Upper lobe of left lung (tissue), 6 donors: ENCODE data around the gene PHOSPHO2. TPM values are rescaled to one million over a fixed set of nuclear protein-coding genes. Genes with fewer than 3 reads are reported as not detected.

Experiments used
- ATAC-seq, 2 donors: fragments of 200-7000 bp; cut with Tn5 transposase; one replicate each; pipeline ENCODE4 v1.9.1; 2022; ENCODE audit warnings: mild to moderate bottlenecking in 2 of 2, moderate library complexity in 2 of 2; ENCODE audit not compliant: low FRiP score in 2 of 2
- DNase-seq, 2 donors: peaks; one replicate each; pipeline ENCODE4 v3.0.0-alpha.2; 2019 to 2020
- H3K27ac ChIP-seq, 4 donors: fragments of 200-600 bp; sonication (generic); one replicate each; pipeline ENCODE4 v1.5.1; 2016 to 2019
- H3K27me3 ChIP-seq, 4 donors: fragments of 200-600 bp; sonication (generic); one replicate each; pipeline ENCODE4 v1.5.1; 2017 to 2019
- H3K36me3 ChIP-seq, 4 donors: fragments of 200-600 bp; sonication (generic); one replicate each; pipeline ENCODE4 v1.5.1; 2016 to 2019
- H3K4me1 ChIP-seq, 4 donors: fragments of 200-600 bp; sonication (generic); one replicate each; pipeline ENCODE4 v1.5.1; 2018 to 2019
- H3K4me3 ChIP-seq, 4 donors: fragments of 200-600 bp; sonication (generic); one replicate each; pipeline ENCODE4 v1.5.1; 2017 to 2019; ENCODE audit warnings: mild to moderate bottlenecking in 2 of 4, moderate library complexity in 1 of 4
- H3K9me3 ChIP-seq, 4 donors: fragments of 200-600 bp; sonication (generic); one replicate each; pipeline ENCODE4 v1.5.1; 2018 to 2019
- CTCF ChIP-seq, 6 experiments: fragments of 450-650 bp in 4 of 6; fragments of 200-600 bp in 2 of 6; sonication (generic) in 2 of 6; IDR thresholded peaks; one replicate each; pipeline ENCODE4 v1.5.1; 2016 to 2019; ENCODE audit warnings: antibody characterized with exemption in 6 of 6
- EP300 ChIP-seq, 4 donors: sonication (generic); formaldehyde crosslinking; IDR thresholded peaks; one replicate each; pipeline ENCODE4 v1.5.1; 2017; ENCODE audit warnings: antibody characterized with exemption in 4 of 4, control low read depth in 2 of 4
- POLR2A ChIP-seq, 4 donors: fragments of 450-650 bp; IDR thresholded peaks; one replicate each; pipeline ENCODE4 v1.5.1; 2016 to 2017; ENCODE audit warnings: antibody characterized with exemption in 4 of 4, mild to moderate bottlenecking in 2 of 4
- POLR2AphosphoS5 ChIP-seq, 2 donors: sonication (generic); formaldehyde crosslinking; IDR thresholded peaks; one replicate each; pipeline ENCODE4 v1.5.1; 2017; ENCODE audit warnings: antibody characterized with exemption in 2 of 2
- WGBS, 2 donors: methylation state at CpG; one replicate each; pipeline ENCODE4 v1.1.5; 2017 to 2018; 5-methylcytosine and 5-hydroxymethylcytosine counted together
- total RNA-seq, 6 donors: library from RNA; depleted of rRNA in 4 of 6; stranded (reverse); fragments of >200 nt in 4 of 6; gene quantifications; one replicate each; pipeline versions ENCODE4 v1.1.0 to v1.2.1, GENCODE V29; 2016 to 2021
- donor health status: DM: no; HTN: no; CAD: no; lungs with moderate emphysema.
- donor health status: DM: no; HTN: yes; CAD: no; lungs with severe emphysema.

PHOSPHO2 gene
- total RNA-seq, 6 donors from 2014 or later = 3.7 to 29.3 (median 5.3) TPM

GRCh38 chr2:169690958-169691357 is 3.3 kb upstream of the PHOSPHO2 start:
- H3K4me1 ChIP-seq = peaks cover 7 to 24% (median 9%) of the 10 kb centered on the region in 4 donors
- no peak for TF ChIP-seq EP300 (IDR thresholded peaks at IDR 0.05)
- TF ChIP-seq POLR2AphosphoS5 (IDR thresholded peaks at IDR 0.05) = no peak
- no peak for TF ChIP-seq POLR2A (IDR thresholded peaks at IDR 0.05)
- no peak for TF ChIP-seq CTCF (IDR thresholded peaks at IDR 0.05)
- no peak overlapping the region for H3K27ac ChIP-seq
- H3K27me3 ChIP-seq = no peaks in the 10 kb centered on the region
- ATAC-seq (no peak), DNase-seq (no peak)
- H3K36me3 ChIP-seq = no peaks in the 10 kb centered on the region
- no peak overlapping the region for H3K4me3 ChIP-seq
- no peaks in the 10 kb centered on the region for H3K9me3 ChIP-seq
- 67 to 85% methylated on average over 1 of the region's 1 CpG for WGBS, 2 donors

- H3K36me3 ChIP-seq = no peaks in the 10 kb centered on the region
- H3K27me3 ChIP-seq = no peaks in the 10 kb centered on the region
- WGBS, 2 donors = 58 to 75% methylated on average over 3 of the region's 3 CpGs
- no peak for TF ChIP-seq POLR2AphosphoS5 (IDR thresholded peaks at IDR 0.05)
- no peak for TF ChIP-seq EP300 (IDR thresholded peaks at IDR 0.05)
- TF ChIP-seq POLR2A (IDR thresholded peaks at IDR 0.05) = no peak
- TF ChIP-seq CTCF (IDR thresholded peaks at IDR 0.05) = no peak
- H3K9me3 ChIP-seq = no peaks in the 10 kb centered on the region
- no peak for DNase-seq
- no peak for ATAC-seq
- H3K4me3 ChIP-seq = no peak overlapping the region
- peaks cover 7 to 24% (median 9%) of the 10 kb centered on the region in 4 donors for H3K4me1 ChIP-seq
- H3K27ac ChIP-seq = no peak overlapping the region
These were observed 1.6 kb upstream of the PHOSPHO2 start for GRCh38 chr2:169692718-169693117.

GRCh38 chr2:169693360-169693759 is 909 bp upstream of the PHOSPHO2 start:
- no peak for ATAC-seq
- no peaks in the 10 kb centered on the region for H3K27me3 ChIP-seq
- no peak for TF ChIP-seq EP300 (IDR thresholded peaks at IDR 0.05)
- no peak for TF ChIP-seq POLR2A (IDR thresholded peaks at IDR 0.05)
- no peak for TF ChIP-seq POLR2AphosphoS5 (IDR thresholded peaks at IDR 0.05)
- no peak for TF ChIP-seq CTCF (IDR thresholded peaks at IDR 0.05)
- H3K4me1 ChIP-seq = peaks cover 7 to 24% (median 9%) of the 10 kb centered on the region in 4 donors
- whole genome bisulfite sequencing, 2 donors = 10 to 16% methylated on average over 4 of the region's 4 CpGs
- peak overlapping the region in 3 of 4 donors; percentile 80 to 87 (median 82) for H3K4me3 ChIP-seq
- no peaks in the 10 kb centered on the region for H3K36me3 ChIP-seq
- DNase-seq = no peak
- H3K27ac ChIP-seq = peak overlapping the region in 1 of 4 donors; percentile 94
- H3K9me3 ChIP-seq = no peaks in the 10 kb centered on the region

GRCh38 chr2:169694894-169695260 is 608 bp downstream of the PHOSPHO2 start:
- 27 to 31% methylated on average over 8 of the region's 8 CpGs for WGBS, 2 donors
- ATAC-seq = no peak

More at GRCh38 chr2:169694894-169695260, 608 bp downstream of the PHOSPHO2 start:
- Histone ChIP-seq H3K27ac (peak overlapping the region; percentile 87 to 94 (median 91)), H3K4me3 (peak overlapping the region; percentile 68 to 87 (median 81)), H3K9me3 (no peaks in the 10 kb centered on the region), H3K36me3 (peaks cover 0 to 3% (median 0%) of the 10 kb centered on the region in 4 donors), H3K4me1 (peaks cover 7 to 24% (median 9%) of the 10 kb centered on the region in 4 donors), H3K27me3 (no peaks in the 10 kb centered on the region)
- TF ChIP-seq CTCF (IDR thresholded peaks at IDR 0.05) = no peak
- no peak for TF ChIP-seq POLR2A (IDR thresholded peaks at IDR 0.05)
- no peak for TF ChIP-seq POLR2AphosphoS5 (IDR thresholded peaks at IDR 0.05)
- TF ChIP-seq EP300 (IDR thresholded peaks at IDR 0.05) = no peak
- no peak for DNase-seq
